ENCODE data around the gene SLC15A3.

SLC15A3 gene

GRCh38 chr11:60899046-60899936 is 52.7 kb downstream of the SLC15A3 start:
- CTCF ChIA-PET: interaction anchor here (0.6 to 3.1 kb wide), 20 partner anchors 10 to 586 kb away, joined by 3 to 25 read pairs (median 4); no protein-coding TSS in a partner anchor
- TF ChIP-seq, protein P1, sequence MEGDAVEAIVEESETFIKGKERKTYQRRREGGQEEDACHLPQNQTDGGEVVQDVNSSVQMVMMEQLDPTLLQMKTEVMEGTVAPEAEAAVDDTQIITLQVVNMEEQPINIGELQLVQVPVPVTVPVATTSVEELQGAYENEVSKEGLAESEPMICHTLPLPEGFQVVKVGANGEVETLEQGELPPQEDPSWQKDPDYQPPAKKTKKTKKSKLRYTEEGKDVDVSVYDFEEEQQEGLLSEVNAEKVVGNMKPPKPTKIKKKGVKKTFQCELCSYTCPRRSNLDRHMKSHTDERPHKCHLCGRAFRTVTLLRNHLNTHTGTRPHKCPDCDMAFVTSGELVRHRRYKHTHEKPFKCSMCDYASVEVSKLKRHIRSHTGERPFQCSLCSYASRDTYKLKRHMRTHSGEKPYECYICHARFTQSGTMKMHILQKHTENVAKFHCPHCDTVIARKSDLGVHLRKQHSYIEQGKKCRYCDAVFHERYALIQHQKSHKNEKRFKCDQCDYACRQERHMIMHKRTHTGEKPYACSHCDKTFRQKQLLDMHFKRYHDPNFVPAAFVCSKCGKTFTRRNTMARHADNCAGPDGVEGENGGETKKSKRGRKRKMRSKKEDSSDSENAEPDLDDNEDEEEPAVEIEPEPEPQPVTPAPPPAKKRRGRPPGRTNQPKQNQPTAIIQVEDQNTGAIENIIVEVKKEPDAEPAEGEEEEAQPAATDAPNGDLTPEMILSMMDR (conservative IDR thresholded peaks at IDR 0.05; ENCODE audit: low read depth): peak; percentile 97
- no peak overlapping the region for H3K27ac ChIP-seq
- POLR2A ChIA-PET (ENCODE audit: low non-redundant PET): interaction anchor here (0.8 kb wide), 1 partner anchor 10 kb away, joined by 3 read pairs; no protein-coding TSS in a partner anchor
- DNase-seq (ENCODE audit: low spot score): peak; percentile 52

DNA sequence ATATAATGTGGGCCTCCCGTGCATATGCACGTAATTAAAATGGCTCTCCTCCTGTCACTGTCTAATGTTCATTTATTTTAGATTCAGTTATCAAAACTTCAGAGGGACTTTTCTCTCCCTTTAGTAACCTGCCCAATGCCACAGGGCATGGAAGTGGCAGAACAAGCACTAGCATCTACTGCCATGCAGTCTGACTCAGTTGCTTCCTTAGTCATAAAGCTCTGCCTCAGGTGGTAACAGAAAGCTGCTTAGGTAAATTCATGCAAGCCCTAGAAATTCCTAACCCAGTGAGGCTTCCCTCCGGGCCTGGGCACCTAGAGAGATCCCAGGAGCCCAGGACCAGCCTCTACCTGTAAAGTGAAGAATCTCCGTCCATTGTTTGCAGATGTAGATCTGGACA is 54.5 kb downstream of the SLC15A3 start:
- TF ChIP-seq, protein P1 (conservative IDR thresholded peaks at IDR 0.05; ENCODE audit: low read depth): no peak
- H3K27ac ChIP-seq: no peak overlapping the region
- no peak for DNase-seq (ENCODE audit: low spot score)
- ChIA-PET CTCF (interaction anchor here (3.1 kb wide), 1 partner anchor 67 kb away, joined by 25 read pairs; no protein-coding TSS in a partner anchor), POLR2A (ENCODE audit: low non-redundant PET) (no interaction called here)

GRCh38 chr11:60895687-60896086 is 56.3 kb downstream of the SLC15A3 start:
- CTCF ChIA-PET: interaction anchor here (0.7 to 2.3 kb wide), 2 partner anchors 65 to 123 kb away, joined by 3 to 6 read pairs; no protein-coding TSS in a partner anchor
- POLR2A ChIA-PET (ENCODE audit: low non-redundant PET): no interaction called here
- DNase-seq (ENCODE audit: low spot score): no peak
- no peak overlapping the region for H3K27ac ChIP-seq
- TF ChIP-seq, protein P1 (conservative IDR thresholded peaks at IDR 0.05; ENCODE audit: low read depth): no peak

DNA sequence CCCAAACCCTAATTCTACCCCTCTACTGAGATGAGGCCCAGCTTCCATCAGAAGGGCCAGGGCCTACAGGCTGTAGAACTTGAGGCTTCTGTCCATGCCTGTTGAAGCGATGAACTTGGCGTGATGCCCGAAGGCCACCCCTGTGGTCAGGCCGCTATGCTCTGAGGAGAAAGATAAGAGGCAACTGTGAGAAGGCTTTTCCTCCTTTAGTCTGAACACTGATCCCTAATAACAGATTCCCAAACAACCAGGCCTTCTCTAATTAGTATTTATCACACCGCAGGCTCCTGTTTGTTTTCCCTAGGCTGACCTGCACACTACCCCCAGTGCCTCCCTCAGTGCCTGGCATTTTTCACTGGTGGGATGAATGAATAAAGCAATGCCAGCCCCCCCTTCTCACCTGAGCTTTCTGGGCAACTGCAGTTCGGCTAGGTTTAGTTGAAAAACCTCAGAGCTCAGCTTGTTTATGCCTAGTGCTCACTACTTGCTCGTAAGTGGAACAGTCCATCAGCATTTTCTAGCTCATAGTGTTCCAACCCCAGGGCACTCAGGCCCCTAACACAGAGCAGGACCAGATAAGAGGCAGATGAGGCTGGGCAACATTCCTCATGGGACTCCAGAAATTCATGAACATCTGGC is 60.8 kb downstream of the SLC15A3 start:
- TF ChIP-seq, protein P1 (conservative IDR thresholded peaks at IDR 0.05; ENCODE audit: low read depth): no peak
- ChIA-PET POLR2A (ENCODE audit: low non-redundant PET) (no interaction called here), CTCF (no interaction called here)
- no peak overlapping the region for H3K27ac ChIP-seq
- no peak for DNase-seq (ENCODE audit: low spot score)

GRCh38 chr11:60890696-60891095 is 61.3 kb downstream of the SLC15A3 start:
- DNase-seq (ENCODE audit: low spot score): no peak
- ChIA-PET POLR2A (ENCODE audit: low non-redundant PET) (no interaction called here), CTCF (no interaction called here)
- H3K27ac ChIP-seq: no peak overlapping the region
- TF ChIP-seq, protein P1 (conservative IDR thresholded peaks at IDR 0.05; ENCODE audit: low read depth): no peak

DNA sequence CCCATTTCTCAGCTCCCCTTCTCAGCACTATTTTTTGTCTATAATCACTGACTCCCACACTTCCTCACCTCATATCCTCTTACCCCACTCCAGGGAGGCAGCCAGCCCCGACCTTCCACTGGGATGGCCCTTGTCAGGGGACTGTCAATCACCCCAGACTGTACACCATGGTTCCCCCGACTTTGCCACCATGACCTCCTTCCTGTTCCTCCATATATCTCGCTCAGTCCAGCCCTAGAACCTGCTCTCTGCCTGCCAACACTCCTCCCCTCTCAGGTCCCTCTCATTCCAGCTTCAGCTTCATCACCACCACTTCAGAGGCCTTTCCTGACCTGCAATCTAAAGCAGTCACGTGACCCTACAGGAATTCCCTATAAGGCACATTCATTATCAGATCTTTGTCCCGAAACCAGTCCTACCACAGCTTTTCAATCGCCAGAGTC is 62.1 kb downstream of the SLC15A3 start:
- H3K27ac ChIP-seq: peak overlapping the region; percentile 19; the same call in 1 of the 2 replicates
- POLR2A ChIA-PET (ENCODE audit: low non-redundant PET): no interaction called here
- TF ChIP-seq, protein P1 (conservative IDR thresholded peaks at IDR 0.05; ENCODE audit: low read depth): no peak
- CTCF ChIA-PET: interaction anchor here (1.1 kb wide), 1 partner anchor 9 kb away, joined by 5 read pairs; no protein-coding TSS in a partner anchor
- DNase-seq (ENCODE audit: low spot score): no peak
